ENCODE results near the gene VAX1. TPM values are rescaled to one million over a fixed set of nuclear protein-coding genes. Genes with fewer than 3 reads are reported as not detected.

VAX1 gene
- polyA plus RNA-seq, 3 donors: not detected

- no peak for DNase-seq
These were observed 26.8 kb upstream of the VAX1 start for GRCh38 chr10:117164592-117165537.

DNA sequence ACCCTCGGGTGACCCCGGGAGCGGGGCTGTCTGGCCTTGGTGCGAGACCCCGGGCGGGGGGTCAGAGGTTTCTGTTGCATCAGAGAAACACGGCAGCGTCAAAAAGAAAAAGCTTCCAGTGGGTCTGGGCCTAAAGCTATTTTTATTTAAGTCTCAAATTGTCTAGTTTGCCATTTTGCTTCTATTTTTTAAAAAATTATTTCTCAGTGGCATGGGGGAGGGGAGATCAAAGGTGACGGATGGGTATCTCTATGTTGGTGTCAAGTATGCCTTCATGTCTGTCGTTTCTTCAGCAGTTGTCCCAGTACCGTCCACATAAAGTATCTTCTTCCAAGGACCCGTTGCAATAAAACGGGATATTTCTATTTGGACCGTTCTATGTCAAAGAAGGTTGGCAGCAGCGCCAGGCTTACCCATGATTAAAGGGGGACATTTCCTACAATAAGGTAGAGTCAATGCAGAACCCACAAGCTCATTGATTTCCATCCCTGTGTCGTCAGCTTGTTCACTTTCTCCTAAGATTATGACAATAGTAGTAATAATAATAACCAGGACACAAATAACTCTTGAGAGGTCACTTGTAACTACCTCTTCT, 26.0 kb upstream of the VAX1 start:
- DNase-seq: no peak

DNA sequence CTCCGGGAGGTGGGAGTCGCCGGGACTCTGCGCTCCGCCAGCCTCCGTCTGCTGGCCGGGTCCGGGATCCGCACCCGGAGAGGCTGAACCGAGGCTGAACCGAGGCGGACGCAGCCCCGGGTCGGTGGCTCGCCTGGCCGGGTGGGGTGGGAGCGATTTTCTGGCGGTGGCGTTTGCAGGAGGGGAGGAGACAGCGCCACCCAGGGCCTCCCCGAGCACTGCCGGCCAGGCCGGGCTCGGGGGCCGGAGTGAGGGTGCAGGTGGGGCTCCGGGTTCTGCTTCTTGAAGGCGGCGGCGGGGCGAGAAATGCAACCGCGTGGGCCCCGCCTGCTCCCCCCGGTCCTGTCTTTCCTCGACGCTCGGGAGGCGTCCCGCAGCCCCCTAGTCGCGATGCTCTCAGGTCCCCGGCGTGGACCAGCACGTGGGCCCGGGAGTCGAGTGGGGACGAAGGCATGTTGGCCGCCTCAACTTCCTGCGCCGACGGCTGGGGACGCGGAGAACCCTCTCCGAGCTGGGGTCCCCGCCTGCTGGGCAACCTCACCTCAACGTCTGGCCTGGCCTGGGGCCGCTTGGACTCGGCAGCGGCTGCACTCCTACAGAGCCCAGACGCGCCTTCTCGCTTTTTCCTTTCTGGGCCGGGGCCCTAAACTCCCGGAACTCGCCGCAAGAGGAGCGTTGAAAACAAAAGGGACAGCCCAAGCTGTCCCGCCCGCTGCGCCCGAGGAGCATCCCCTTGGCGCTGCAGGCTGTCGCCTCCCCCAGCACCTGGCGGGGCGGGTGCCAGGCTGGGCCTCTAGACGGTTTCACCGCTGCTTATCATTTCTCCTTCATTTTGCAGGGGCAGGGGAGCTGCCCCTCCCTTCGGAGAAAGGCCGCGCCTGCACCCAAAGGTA, 25.2 kb upstream of the VAX1 start:
- DNase-seq: no peak

DNA sequence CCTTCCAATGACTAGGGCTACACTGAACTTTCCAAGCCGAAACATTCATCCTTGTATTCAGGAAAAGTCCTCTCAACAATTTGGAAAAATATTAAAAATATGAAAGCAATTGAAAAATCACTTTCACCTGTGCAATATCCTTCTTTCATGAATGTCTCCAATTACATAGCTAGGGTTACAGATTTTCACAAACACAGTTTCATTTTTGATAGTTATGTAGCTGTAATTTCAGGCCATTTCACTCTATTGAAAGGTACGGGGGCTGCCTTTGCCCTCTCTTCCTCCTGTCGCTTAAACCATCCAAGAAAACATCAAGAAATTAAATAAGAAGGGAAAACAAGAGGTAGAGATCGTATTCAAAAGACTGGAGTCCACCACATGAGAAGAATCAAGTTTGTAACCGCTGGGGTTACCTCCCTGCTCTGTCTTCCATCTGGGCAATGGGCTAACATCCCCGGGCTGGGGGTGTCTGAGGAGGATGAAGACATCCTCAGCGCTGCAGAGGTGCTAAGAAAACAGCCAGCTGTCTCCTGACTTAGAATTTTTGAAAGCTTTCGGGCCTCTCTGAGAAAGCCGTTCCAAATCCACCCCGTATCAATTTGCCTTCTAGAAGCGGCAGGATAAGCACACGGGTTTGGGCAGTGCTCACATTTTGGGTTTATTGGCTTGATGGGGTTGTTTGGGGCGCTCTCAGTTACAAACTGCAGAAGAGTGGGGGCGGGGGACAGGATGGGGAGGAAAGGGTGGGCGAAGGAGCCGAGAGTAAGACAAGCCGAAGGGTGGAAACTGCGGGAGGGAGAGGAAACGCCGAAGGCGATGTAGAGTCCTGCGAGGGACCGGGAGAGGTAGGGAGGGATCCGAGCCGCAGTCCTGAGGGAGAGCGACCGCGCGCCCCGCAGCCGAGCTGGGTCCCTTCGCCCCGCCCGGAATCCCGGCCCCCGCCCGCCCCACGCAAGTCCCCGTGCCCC, 24.3 kb upstream of the VAX1 start:
- no peak for DNase-seq

GRCh38 chr10:117161386-117162033, 23.4 kb upstream of the VAX1 start:
- DNase-seq: no peak

- no peak for DNase-seq
These were observed 22.5 kb upstream of the VAX1 start for GRCh38 chr10:117160567-117160966.

GRCh38 chr10:117159390-117159789, 21.3 kb upstream of the VAX1 start:
- DNase-seq: no peak

DNA sequence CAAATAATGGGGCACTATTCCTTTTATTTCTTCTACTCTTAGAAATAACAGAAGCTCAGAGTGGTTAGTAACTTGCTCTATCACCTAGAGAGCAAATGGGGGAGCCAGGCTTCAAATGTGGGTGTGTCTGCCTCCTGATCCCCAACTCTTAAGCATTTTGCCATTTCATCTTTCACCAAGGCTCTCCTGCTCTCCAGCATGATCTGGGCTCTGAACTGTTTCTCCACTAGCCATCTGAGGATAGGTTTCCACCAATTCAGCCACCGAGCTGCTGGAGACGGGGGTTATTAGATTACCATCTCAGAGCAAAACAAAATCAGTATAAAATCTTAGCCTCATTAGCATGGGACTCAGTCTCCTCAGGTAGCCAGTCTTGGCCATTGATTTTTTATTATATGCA, 20.2 kb upstream of the VAX1 start:
- DNase-seq: no peak

GRCh38 chr10:117152668-117153067, 14.6 kb upstream of the VAX1 start:
- DNase-seq: no peak

DNA sequence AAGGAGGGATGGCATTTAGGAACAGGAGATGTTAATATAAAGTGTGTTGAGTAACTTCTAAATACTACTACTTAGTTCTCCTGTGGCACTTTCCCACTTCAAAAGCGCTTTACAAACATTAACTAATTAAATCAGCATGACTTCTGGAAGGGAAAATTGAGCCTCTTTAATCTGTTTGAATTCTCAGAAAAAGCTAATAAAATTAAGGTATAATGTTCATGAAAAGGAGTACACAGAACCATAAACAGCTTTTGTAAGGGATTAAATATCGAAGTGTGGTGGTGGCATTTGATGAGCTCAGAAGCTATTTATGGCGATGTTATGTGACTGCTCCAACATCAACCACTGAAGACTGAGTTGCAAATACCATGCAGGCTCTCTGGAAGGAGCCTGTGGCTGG, 10.2 kb upstream of the VAX1 start:
- no peak for DNase-seq

- no peak for DNase-seq
These were observed 6.9 kb upstream of the VAX1 start for GRCh38 chr10:117145019-117145418.

DNA sequence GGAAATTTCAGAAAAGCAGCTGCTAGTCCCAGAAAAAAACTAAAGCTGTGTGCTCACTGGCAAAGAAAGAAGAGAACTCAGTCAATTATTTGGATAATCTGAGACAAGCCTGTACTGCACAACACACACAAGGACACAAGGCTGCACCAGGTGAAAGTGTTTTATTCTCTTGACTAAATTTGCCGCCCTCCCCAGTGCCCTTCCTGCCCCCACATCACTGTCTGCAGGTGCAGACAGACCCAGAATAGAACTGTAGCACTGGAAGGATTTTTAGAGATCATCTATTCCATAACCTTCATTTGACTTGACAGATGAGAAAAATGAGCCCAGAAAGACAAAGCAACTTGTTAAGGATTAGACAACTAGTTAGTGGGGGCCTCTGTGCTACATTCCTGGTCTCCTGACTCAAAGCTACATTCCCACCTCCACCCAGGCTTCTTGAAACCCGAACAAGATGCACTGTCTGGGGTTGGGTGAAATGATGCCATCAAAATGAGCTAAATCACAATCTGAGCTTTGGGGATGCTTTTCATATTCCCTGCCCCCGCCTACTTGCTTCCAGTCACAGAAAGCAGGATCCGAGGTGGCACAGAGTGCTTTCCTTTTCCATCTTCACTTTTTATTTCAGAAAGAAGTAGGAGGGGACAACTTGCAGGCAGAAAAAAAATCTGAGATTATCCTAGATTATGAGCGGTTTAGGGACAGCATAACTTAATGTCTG, 5.2 kb upstream of the VAX1 start:
- DNase-seq: no peak

GRCh38 chr10:117140525-117140902, 2.4 kb upstream of the VAX1 start:
- DNase-seq: no peak

DNA sequence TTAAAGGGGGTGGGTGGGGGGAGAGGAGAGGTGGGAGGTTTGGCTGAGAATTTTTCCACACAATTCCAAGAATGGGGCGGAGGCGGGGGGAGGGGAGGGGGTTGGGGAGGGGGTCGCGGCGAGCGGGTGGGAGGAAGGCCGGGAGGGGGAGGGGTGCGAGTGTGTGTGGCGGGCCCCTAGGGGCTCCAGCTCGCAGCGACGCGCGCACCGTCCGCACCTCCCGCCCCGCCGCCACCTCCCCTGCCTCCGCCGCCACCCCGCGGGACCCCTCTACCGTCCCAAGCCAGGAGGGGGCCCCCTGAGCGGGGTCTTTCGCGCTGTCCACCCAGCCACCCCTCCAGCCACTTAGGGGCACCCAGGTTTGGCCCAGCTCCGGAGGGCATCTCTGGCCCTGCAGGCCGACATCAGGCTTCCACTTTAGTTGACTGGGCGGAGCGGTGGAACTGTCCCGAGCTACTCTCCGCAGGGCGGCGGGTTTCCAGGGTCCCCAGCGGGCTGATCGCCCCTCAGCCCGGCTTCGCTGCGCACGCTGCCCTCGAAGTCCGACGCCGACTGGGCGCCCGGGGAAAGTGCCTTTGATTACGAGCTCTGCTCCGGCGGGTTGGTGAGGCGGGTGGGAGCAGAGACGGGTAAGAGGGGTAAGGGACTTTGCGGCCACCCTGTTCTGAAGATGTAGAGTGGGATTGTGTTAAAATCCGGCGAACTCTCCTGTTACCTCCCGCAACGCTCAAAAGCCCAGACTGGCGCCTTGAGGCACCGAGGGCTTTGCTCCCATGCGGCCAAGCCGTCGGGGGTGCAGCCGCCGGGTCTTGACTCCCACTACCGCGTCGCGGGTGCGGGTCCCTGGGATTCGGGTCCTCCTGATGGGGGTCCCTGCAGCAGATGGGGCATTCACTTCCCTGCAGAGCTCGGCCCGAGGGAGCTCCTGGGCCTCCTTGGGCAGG, 1.8 kb upstream of the VAX1 start:
- no peak for DNase-seq

DNA sequence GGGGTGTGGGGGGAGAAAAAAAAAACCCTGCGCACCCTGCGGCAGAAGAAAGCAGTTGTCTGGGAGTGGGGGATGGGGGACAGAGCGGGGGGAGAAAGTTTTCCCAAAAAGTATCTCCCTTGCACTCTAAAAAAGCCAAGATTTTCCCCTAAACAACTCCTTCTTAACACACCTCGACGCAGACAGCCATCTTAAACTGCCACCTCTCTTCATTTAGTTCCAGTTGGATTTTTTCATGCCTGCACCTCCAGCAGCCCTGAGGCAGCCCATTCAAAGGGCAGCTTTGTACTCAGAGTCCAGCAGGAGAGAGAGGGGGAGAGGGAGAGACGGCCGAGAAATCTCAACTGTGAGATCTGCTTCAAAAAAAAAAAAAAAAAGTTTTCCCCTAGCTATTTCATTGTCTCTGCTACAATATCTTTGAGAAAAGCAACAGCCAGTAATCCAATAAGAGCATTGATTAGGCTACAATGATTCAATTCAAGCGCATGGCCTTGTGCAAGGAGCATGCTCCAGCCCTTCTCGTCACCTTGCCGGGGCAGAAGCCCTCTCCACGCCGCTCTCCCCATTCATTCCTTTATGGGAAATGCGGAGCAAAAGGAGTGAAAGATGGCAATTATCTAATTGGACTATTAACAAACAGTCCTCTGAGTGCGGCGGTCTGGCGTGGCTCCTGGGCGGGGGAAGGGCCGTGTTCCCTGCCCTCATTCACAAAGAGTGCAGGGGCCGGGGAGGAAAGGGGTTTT, 939 bp upstream of the VAX1 start:
- no peak for DNase-seq

DNA sequence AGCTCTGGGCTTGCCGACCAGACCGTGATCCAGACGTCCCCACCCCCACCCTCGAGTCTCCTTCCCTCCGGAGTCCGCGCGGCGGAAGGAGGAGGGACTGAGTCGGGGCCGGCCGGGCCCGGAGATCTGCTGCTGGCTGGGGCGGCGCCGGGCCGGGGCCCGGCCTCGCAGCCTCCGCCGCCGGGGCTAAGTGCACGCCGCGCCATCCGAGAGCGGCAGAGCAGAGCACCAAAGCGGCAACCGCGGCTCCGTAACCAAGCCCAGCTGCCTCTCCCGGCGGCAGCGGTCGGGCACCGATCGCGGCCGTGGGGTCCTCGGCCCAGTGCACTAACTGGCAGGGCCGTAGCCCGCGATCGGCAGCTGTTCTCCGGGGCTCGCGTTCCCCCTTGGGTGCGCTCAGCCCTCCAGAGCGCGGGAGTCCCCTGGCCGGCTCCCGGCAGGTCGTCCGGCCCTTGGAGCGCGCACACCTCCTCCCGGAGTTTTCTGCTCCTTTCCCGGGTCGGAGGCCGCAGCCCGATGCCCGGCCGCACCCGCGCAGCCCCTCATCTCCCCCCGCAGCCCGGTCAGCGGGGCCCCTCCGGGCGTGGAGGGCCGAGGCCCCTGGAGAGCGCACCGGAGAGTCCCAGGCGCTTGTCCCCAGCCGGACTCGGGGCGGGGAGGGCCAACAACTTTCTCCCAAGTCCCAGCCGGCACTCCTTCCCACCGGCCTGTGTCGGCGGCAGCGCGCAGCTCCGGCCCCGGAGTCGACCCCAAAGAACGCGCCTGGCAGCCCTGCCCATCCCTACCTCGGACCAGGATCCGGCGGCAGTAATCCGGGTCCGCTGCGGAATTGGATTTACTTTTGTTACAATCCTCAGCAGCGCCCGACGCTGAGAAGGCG, 799 bp downstream of the VAX1 start:
- DNase-seq: no peak

DNA sequence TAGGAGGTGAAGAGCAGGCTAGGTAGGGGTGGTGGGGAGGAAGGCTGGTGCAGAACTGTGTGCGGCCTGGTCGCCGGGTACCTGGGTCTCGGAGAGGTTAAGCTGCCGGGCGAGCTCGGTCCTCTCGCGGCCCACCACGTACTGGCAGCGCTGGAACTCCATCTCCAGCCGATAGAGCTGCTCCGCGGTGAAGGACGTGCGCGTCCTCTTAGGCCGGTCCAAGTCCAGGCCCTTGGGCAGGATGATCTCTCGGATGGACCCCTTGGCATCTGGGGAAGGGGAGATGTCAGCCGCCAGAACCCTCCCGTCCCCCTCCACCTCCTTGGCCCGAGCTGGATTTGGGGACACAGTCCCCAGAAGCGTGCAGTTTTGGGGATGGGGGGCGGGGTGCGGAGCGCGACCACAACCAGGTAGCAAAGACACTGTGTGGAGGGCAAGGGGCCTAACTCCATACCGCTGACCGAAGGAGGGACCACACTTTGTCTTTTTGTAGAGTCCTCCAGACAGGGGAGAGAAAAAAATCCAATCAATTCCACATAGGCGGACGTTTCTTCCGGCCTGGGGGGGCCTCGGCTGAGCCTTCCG, 1.6 kb downstream of the VAX1 start:
- DNase-seq: no peak
